Ammon's horn (tissue), 1 donor: Measurements from ENCODE around the gene ARPC5L.

ENCODE experiments used
- DNase-seq: peaks from one replicate; pipeline ENCODE4 v3.0.0-alpha.2; 2016; ENCODE audit warnings: low spot score

The ARPC5L gene

DNA sequence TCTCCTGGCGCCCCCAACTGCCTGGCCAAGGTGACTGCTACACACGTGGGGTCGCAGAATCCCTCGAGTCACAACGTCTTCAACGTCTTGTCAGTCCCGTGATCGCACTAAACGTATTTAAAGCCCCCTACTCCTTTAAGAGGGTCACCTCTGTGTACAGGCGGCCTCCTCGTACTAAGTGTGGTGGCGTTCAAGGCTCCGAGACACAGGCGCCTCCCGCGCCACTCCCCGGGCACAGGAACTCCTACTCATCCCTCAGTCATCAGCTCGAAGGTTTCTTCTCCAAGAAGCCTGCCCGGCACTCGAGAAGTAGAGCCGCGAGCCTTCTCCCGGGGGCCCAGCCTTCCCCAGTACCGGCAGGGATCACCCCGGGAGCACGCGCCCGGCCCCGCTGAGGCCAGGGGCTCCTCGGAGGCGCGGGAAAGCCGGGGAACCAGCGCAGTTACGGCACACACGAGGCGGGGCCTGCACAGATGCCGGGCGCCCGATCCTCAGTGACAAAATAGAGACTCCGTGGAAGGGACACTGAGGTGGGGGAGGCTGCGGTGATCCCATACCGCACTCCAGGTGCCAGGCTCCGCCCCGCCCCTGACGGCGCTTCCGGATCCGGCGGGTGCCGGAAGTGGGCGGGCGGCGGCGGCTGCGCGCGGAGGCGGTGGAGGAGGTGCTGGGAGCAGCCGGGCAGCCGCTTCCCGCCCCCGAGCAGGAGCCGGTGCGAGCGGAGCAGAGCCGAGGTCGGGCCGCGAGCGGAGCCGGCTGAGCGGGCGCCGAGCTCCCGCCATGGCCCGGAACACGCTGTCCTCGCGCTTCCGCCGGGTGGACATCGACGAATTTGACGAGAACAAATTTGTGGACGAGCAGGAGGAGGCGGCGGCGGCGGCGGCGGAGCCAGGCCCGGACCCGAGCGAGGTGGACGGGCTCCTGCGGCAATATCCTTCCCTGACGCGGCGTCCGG is 6.9 kb downstream of the ARPC5L start:
- peak; percentile 80 for DNase-seq

DNA sequence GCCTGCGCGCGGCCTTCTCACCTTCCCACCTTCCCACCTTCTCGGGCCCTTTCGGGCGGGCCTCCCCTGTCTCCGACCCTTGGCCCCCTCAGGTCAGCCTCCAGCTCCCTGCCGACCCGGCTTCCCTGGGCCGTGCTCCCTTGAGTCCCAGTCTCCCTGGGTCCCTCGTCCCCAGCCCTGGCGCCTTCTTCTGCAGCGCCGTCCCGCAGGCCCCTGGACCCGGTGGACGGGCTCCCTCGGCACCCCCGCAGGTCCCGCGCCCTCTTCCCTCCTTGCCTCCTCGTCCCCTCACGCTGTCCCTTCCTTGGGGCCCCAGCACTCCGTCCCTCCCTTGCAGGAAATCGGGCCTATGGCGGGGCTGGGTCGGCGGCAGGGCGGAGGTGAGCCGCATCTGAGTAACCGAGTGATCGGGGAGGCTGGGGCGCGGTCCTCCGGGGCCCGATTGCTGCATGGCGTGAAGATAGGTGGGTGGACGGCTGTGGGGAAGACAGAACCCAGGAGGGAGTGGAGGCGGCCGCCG is 7.6 kb downstream of the ARPC5L start:
- DNase-seq: no peak

DNA sequence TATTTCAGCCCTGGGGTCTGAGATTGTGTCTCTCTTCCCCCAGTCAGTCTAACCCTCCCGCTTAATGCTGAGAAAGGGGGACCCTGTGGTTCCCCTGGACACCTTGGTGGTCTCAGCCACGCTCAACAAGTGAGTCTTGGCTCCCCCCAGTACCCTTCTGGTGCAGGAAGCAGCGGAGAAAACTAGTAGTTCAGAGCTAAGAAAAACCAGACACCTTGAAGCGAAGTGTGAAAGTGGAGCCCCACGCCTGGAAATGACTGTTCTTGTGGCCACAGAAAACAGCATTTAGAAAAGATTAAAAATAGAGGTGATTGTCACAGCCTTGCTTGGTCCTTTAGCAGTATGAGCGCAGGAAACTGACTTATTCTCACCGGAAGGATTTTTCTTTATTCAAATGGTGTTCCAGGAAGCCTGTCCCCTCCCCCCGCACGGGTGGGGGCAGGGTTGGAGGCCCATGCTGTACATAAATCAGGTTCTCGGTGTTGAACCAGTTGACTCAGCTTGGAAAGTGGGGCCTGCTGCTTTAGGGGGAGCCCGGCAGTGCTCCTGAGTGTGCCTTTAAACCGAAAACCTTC is 8.1 kb downstream of the ARPC5L start:
- no peak for DNase-seq

DNA sequence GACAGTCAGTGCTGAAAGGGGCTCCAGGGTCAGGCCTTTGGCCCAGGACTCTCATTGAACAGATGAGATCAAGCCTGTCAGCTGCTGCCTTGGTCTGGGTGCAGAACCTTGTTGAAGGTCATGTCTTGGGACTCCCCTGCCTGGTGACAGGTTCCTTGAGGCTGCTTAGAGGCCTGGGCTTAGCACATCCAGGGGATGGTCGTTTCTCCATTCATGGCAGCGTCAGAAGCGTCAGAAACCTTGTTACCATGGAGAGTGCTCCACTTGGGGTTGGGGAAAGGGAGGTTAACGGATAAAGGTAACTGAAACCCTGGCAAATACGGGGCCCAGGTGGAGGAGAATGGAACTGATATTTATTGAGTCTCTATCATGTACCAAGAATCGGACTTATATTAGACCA is 8.8 kb downstream of the ARPC5L start:
- DNase-seq: no peak

DNA sequence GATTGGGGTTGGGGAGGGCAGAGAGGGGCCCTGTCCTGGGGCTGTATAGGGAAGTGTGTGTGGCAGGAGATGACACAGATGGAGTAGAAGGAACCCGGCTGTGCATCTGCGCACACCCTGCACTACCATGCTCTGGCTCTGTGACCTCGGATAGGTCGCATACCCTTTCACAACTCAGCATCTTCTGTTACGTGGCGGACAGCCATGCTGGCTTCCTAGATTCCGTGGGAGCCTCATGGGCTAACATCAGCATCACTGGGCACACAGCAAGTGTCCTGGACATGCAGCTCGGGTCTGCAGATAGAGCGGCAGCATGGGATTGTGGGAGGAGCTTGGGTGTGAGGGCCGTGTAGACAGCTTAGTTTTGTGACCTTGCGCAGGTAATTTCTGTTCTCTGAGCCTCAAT is 9.2 kb downstream of the ARPC5L start:
- no peak for DNase-seq

DNA sequence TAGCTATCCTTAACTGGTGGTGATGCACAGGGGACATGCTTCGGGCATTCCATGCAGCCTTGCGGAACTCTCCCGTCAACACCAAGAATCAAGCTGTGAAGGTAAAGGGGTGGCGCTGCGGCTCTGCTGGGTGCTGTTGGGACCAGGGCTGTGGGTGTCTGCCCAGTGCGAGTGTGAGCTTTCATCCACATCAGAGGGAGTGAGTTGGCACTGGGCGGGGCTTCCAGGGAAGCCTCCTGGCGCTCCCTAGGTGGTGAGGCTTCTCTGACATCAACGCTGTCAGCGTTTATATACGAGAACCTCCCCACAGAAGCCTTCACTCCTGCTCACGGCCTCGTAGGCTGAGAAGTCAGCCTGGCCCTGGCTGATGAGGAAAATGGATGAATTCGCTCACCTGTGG is 11.7 kb downstream of the ARPC5L start:
- DNase-seq: no peak

DNA sequence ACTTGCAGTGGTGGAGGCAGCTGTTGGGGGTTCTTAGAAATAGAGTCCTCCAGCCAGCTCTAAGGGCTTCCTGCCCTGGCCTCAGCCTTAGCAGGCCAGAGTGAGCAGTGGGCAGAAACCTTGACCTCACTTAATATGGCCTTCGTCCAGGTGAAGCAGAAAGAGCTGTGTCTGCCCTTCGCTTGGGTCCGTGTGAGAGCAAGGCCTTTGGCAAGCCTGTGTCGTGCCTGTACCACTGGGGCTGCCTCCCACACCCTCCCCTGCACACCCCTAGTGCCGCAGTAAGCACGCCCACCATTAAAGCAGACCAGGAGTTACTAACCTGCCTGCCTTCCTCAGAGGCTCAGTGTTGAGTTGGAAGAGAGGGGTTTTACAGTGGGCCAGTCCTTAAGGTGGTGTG is 13.6 kb downstream of the ARPC5L start:
- no peak for DNase-seq

DNA sequence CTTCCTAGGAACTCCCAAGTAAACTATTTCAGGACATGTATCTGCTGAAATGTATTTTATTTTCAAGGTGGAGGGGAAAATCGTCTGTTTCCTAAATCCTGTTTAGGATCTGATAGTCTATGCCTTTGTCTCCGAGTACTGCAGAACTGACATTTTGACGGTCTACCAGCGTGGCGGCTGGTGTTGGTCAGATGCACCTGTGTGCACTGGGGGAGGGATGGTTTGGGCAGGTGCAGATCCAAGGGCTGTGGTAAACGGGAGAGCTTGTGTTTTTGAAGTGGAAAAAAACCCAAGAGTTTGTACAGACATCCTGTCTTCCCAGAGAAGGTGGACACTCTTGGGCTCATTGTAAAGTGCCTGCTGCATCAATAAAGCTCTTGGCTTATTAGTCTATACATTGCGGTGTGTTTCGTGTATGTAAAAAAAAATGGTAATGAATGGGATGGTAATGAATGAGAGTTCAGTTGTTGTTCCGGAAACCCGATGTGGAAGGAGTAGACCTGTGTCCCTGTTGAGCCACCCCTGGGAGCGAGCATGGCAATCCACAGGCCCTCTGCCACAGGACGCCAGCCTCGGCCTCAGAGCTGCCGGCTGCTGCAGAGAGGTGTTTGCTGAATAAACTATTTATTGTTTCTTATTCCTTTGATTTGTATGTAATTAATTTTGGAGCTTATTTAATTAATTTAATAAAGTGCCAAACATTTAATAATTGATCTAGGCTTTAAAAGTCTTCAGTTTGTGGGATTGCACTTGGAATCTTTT is 15.3 kb downstream of the ARPC5L start:
- DNase-seq: no peak

DNA sequence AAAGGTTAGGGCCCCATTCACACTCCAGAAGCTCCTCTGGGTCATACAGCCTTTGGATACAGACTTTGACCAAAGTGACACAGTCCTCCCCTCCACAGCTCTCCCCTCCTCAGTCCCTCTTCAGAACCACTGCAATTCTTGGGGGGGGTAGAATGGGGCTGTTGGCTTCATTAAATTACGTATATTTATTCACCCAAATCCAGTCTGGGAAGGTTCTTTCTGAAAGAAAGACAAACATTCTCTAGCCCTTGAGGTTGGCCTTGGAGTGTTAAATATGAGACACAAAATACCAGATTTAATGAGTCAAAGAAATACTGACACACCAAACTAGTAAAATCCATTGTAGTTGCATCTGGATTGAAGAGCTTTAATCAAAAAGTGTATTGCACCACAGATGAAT is 16.1 kb downstream of the ARPC5L start:
- no peak for DNase-seq

DNA sequence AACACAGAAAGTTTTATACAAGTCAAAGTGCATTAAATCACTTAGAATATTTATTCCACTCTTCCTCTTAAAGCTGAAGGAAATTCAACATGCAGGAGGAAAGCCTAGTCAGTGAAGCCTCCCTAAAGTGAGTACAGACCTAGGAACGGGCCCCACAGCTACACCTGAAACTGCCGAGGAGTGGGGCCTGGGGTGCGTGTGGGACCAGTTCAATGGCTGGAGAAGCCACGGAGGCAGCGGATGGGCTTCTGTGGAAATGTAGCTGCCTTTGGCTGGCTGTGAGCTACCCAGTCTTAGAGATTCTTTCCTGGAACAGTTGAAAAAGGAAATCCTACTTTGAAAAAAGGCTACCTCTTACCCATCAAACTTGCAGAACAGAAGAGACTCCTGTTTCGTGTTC is 16.6 kb downstream of the ARPC5L start:
- DNase-seq: no peak

DNA sequence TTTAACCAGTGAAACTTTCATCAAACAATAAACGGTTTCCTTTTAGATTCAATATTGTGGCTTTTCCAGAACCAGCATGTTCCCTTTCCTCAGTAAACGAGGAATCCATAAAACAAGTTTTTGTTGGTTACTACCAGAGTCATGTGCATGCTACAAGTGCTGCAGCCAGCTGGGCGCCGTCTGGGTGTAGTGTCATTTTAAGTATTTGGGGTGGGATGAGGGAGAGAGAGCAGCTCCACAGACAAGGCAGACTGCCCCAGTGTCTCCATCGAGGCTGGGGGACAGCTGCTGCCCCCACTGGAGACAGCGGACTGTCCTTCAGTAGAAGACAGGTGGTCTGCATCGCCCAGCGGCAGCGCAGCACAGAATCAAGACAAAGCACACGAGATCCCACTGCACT is 17.3 kb downstream of the ARPC5L start:
- no peak for DNase-seq

DNA sequence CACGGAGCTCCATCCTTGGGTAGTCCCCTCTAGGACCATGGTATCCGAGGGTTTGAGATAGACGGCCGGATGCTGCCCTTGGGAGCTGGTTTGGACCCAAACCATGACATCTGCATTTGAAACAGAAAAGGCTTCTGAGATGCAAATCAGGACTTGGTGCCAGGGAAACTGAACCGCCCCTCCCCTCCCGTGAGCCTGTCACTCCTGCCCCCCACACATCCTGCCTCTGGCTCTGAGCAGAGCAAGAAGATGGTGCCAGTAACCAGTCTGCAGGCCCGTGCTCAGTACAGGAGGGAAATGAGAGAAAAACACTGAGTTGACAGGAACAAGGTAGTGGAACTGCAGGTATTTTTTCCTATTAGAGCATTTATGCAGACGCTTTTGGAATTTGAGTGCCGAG is 18.6 kb downstream of the ARPC5L start:
- peak; percentile 57 for DNase-seq

DNA sequence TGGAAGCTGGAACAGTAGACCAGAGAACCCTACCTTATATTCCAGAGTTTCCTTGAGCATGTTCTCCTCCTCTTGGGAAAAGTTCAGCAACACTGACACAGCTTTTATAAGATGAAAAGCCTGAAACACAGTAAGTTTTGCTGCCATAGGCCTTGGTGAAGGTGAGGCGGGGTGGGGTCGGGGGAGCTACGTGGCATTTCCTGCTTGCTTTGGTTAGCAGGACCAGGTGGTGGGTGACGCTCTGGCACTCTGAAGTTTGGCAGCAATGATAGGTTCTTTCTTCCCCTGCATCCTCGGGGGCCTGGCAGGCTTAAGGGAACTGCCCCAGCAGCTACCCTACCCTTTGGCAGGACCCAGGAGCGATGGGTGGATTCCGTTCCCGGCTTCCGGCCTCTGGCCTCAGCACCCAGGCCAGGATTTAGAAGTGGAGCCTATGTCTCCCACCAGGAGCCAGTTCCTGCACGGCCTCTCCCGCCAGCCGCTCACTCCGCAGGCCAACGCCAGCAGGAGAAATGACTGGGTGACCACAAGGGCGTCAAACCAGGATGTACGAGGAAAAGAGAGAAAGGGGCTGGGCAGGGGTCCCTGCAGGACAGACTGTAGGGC is 19.3 kb downstream of the ARPC5L start:
- no peak for DNase-seq

DNA sequence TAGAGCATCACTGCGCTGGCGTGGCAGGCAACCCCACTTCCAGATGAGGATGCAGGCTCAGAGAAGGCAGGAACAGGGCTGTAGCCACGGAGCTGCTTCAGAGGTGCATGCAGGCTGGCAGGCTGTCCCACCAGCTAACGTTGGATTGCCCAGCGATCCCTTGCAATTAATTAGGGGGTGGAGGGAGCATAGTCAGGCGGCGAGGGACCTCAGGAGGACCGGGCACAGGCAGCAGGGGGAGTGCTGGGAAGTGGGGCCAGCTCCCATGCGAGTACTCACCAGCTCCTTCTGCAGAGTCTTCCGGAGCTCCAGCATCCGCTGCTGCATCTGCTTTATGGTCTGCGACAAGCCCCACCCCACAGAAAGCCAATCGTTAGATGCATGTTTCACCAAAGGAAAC is 20.3 kb downstream of the ARPC5L start:
- no peak for DNase-seq

DNA sequence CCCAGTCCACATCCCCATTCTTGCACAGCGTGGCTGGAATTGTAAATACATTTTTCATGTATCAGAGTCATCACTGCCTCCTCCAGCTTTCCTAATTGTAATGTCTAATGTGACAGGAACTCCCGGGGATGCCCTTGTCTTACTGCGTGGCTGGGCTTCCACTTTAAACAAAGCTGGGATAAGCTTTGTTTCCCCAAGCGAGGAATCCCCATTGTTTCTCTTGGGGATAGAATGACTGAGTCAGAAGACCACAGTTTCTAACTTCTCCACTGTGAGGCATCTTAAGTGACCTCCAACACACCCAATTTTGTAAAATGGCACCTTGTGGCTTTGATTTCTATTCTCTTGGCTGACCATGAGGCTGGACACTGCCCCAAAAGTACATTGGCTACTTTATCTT is 22.4 kb downstream of the ARPC5L start:
- DNase-seq: no peak

DNA sequence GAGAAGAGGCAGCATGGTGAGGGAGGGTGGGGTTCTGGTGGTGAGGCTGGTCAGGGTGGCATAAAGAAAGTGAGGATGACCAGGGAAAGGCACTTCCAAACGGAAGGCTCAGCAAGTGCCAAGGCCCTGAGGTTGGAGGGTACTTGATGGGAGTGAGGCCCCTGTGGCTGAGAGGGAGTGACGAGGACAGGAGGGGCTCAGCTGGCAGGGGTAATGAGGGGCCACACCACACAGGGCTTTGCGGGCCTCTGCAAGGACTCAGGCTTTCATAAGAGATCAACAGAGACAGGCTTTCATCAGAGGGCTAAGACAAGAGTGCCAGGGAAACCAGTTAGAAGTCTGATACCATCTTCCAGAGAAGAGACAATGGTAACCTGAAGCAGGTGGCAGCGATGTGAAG is 23.6 kb downstream of the ARPC5L start:
- no peak for DNase-seq

DNA sequence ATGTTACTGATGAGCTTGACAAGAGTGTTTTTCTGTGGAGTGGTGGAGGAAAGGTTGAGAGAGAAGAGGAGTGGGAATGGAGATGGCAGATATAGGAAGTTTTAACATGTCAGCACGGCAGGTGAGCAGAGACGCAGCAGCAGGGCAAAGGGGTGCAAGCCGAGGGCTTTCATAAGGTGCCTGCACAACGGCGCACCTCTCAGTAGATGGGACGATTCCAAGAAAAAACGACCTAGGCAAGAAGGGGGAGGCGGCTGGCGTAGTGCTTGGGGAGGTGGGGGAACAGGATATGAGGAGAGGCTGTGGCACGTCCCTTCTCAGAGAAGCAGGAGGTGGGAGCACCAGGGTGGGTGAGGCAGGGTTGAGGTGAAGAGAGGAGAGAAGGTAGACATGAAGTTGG is 24.5 kb downstream of the ARPC5L start:
- no peak for DNase-seq

DNA sequence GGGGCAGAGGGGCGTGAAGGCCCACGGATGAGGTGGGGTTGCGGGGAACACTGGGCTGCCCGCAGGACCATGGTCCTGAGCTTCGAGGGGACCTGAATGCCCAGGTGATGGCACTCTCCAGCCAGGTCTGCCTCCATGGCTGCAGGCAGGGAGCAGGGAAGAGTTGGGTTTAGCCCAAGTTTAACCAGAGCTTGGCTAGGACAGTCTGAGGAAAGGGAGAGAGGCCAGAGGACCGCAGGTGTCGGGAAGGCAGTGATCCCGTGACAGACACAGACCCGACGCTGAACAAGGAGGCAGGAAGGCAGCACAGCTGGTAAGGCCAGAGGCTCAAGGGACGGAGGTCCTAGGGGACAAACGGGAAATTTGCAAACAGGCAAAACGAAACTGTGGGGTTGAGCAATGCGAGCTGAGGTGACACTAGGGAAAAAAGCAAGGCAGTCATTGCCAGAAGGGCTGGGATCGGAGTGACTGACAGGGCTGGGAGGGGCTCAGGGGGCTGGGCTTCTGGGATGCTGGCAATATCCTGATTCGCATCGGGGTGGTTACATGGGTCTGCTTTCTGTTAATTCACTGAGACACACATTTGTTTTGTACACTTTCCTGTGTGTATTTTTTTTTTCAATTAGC is 25.0 kb downstream of the ARPC5L start:
- no peak for DNase-seq

DNA sequence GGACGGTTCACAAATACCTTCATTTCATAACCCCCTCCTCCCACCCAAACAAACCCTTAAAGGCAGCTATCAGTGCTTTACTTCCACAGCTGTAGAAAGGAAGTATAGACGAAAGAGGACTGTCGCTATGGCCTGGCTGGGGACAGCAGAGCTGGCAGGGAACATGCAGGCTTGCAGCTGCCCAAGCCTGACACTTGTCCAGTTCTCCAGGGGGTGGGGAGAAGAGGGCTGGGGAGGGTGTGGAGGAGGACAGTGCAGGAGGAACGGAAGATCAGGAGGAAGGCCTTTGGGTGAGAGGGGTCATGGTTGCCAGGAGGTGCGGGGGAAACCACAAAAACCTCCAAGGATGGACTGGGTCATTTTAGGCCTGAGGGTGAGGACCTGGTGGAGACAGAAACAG is 25.9 kb downstream of the ARPC5L start:
- no peak for DNase-seq

DNA sequence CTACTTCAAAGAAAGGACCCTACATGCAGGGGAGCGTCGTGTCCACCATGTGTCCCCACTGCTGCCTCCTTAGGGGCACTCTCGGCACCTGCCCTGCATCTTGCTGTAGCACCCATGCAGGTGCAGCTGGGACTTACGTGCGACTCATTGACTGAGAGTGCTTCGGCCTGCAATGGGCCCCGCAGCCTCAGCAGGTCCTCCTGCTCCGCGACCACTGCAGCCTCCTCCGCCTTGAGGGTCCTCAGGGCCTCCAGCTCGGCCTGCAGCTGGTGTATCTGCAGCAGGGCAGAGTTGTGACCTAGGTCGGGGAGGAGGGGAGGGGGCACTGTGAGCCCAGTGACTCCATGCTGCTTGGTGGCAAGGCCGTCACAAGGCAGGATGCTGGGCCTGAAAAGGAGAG is 27.1 kb downstream of the ARPC5L start:
- DNase-seq: no peak

DNA sequence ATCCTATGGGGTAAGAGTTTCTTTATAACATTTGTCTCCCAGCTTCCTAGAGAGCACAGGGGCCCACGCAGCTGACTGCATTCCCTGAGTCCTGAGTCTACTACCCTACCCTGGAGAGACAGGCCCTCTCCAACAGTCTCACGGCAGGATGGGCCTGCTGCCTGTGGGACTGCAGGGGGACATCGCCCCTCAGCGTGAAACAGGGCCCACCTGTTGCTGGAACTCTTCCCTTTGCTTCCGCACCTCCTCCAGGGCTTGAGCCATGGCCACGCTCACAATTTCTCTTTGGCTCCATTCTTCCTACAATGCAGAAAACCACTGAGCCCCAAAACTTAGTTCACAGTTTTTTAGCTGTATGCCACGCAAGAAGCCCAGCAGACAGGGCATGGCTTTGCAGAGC is 28.2 kb downstream of the ARPC5L start:
- no peak for DNase-seq
